A673 (cell line): ENCODE measurements around the gene CHCHD3. TPM values are rescaled to one million over a fixed set of nuclear protein-coding genes. Genes with fewer than 3 reads are reported as not detected.

ENCODE experiments used
- BruUV-seq: library from RNA; stranded (reverse); fragments of 400-500 nt; replicated peaks from 2 replicates; lab custom pipeline; 2021; lab: Mats Ljungman, UMichigan
- CTCF ChIA-PET: fragments of 300-600 bp; sonication (Branson Sonifier 250); formaldehyde crosslinking; loops from one replicate; lab custom pipeline; 2022; ENCODE audit warnings: antibody characterized with exemption; lab: Charles Lee
- POLR2A ChIA-PET: fragments of 300-600 bp; sonication (Branson Sonifier 250); formaldehyde crosslinking; loops from one replicate; lab custom pipeline; 2022; ENCODE audit warnings: antibody characterized with exemption; ENCODE audit not compliant: low non-redundant PET; lab: Charles Lee
- DNase-seq: peaks from one replicate; pipeline ENCODE4 v3.0.0-alpha.2; 2015; ENCODE audit warnings: low spot score
- H3K27ac ChIP-seq: fragments of 200-600 bp; sonication (generic); 2 replicates; pipeline ENCODE4 v1.5.1; 2016; ENCODE audit warnings: mixed run types, low read depth, mild to moderate bottlenecking, mixed read lengths, antibody characterized with exemption, low read length; ENCODE audit not compliant: poor library complexity, severe bottlenecking
- H3K27me3 ChIP-seq: fragments of 200-600 bp; sonication (generic); replicated peaks from 2 replicates; pipeline ENCODE4 v1.6.1; 2017; ENCODE audit warnings: mixed run types, low read depth, mild to moderate bottlenecking, mixed read lengths, antibody characterized with exemption, low read length; ENCODE audit not compliant: insufficient read depth, poor library complexity
- H3K36me3 ChIP-seq: fragments of 200-600 bp; sonication (generic); 2 replicates; pipeline ENCODE4 v1.6.1; 2016; ENCODE audit warnings: mixed run types, mild to moderate bottlenecking, mixed read lengths, antibody characterized with exemption, low read length; ENCODE audit not compliant: insufficient read depth, poor library complexity, severe bottlenecking
- H3K4me1 ChIP-seq: fragments of 200-600 bp; sonication (generic); 2 replicates; pipeline ENCODE4 v1.6.1; 2017; ENCODE audit warnings: mixed run types, mild to moderate bottlenecking, mixed read lengths, antibody characterized with exemption, low read length; ENCODE audit not compliant: insufficient read depth, poor library complexity, severe bottlenecking
- H3K4me3 ChIP-seq: fragments of 200-600 bp; sonication (generic); 2 replicates; pipeline ENCODE4 v1.5.1; 2016; ENCODE audit warnings: low read depth, mixed run types, mild to moderate bottlenecking, mixed read lengths, low read length; ENCODE audit not compliant: poor library complexity, severe bottlenecking
- H3K9me3 ChIP-seq: fragments of 200-600 bp; sonication (generic); 2 replicates; pipeline ENCODE4 v1.6.1; 2016; ENCODE audit warnings: mixed run types, low read depth, mild to moderate bottlenecking, mixed read lengths, antibody characterized with exemption, low read length; ENCODE audit not compliant: poor library complexity, severe bottlenecking
- CTCF ChIP-seq: fragments of 300-800, 200-600 bp; sonication (generic); conservative IDR thresholded peaks from 2 replicates; pipeline ENCODE4 v1.5.1; 2017; ENCODE audit warnings: low read depth, mild to moderate bottlenecking, antibody characterized with exemption, low read length, moderate library complexity, mixed read lengths
- EZH2 ChIP-seq: fragments of 200-600 bp; sonication (generic); IDR thresholded peaks from 2 replicates; pipeline ENCODE4 v1.6.1; 2017; ENCODE audit warnings: borderline replicate concordance, low read depth, mild to moderate bottlenecking, mixed read lengths, antibody characterized with exemption, low read length; ENCODE audit not compliant: poor library complexity, severe bottlenecking
- intact Hi-C: fragments of 100-400 bp; cut with micrococcal nuclease; formaldehyde crosslinking; loops from one replicate; pipeline ENCODE4 v1.10.0; 2022; ENCODE audit not compliant: unreplicated experiment
- total RNA-seq: library from RNA; stranded (reverse); gene quantifications from 2 replicates; pipeline ENCODE4 v1.2.3, GENCODE V29; 2021

CHCHD3 gene
- total RNA-seq, 1 experiment from 2014 or later = 128 TPM

GRCh38 chr7:132988117-132988516 is 93.8 kb downstream of the CHCHD3 start:
- no peaks in the 10 kb centered on the region for H3K36me3 ChIP-seq
- no peaks in the 10 kb centered on the region for H3K27me3 ChIP-seq
- BruUV-seq = no TSS peak
- ChIA-PET POLR2A (no interaction called here), CTCF (no interaction called here)
- peaks cover 15% of the 10 kb centered on the region for H3K4me1 ChIP-seq
- no peak for DNase-seq
- no peak overlapping the region for H3K4me3 ChIP-seq
- intact Hi-C loops = no loop called here
- H3K27ac ChIP-seq = no peak overlapping the region
- TF ChIP-seq EZH2 (no peak), CTCF (no peak)
- no peaks in the 10 kb centered on the region for H3K9me3 ChIP-seq

GRCh38 chr7:132980402-132980801 is 101.5 kb downstream of the CHCHD3 start:
- POLR2A ChIA-PET = no interaction called here
- Histone ChIP-seq H3K36me3 (no peaks in the 10 kb centered on the region), H3K9me3 (no peaks in the 10 kb centered on the region), H3K4me1 (peaks cover 16% of the 10 kb centered on the region), H3K27ac (no peak overlapping the region), H3K4me3 (no peak overlapping the region), H3K27me3 (no peaks in the 10 kb centered on the region)
- TF ChIP-seq EZH2 (no peak), CTCF (no peak)
- CTCF ChIA-PET = no interaction called here
- BruUV-seq = no TSS peak
- intact Hi-C loops = no loop called here
- DNase-seq = no peak

GRCh38 chr7:132979524-132979923 is 102.4 kb downstream of the CHCHD3 start:
- BruUV-seq = no TSS peak
- POLR2A ChIA-PET = no interaction called here

More at GRCh38 chr7:132979524-132979923, 102.4 kb downstream of the CHCHD3 start:
- no peak for DNase-seq
- intact Hi-C loops = no loop called here
- TF ChIP-seq EZH2 (no peak), CTCF (no peak)
- H3K36me3 ChIP-seq = no peaks in the 10 kb centered on the region
- peaks cover 16% of the 10 kb centered on the region for H3K4me1 ChIP-seq
- no peaks in the 10 kb centered on the region for H3K9me3 ChIP-seq
- CTCF ChIA-PET = no interaction called here
- no peak overlapping the region for H3K27ac ChIP-seq
- no peaks in the 10 kb centered on the region for H3K27me3 ChIP-seq
- H3K4me3 ChIP-seq = no peak overlapping the region
